ENCODE data around the gene GTF3C5. TPM values are rescaled to one million over a fixed set of nuclear protein-coding genes. Genes with fewer than 3 reads are reported as not detected.
A peak's percentile ranks its signal among the peaks of the same experiment; 100 is the strongest.

The GTF3C5 gene
- total and polyA plus RNA-seq, 9 of the 15 experiments (the other 6 are each of a cell fraction or from before 2014, with no cell fraction given) = 3.8 to 118 (median 83.7) TPM

GRCh38 chr9:133029994-133030316 lies 842 bp upstream of the GTF3C5 start (continued):
- TF ChIP-seq E2F5 (CRISPR knock-in tag; IDR thresholded peaks at IDR 0.05) (no peak), ELF1 (tag; IDR thresholded peaks at IDR 0.05) (no peak), ZNF24 (IDR thresholded peaks at IDR 0.05) (no peak), SOX6 (IDR thresholded peaks at IDR 0.05) (no peak), KLF10 (CRISPR knock-in tag; IDR thresholded peaks at IDR 0.05) (no peak), ASH1L (IDR thresholded peaks at IDR 0.05; ENCODE audit: borderline replicate concordance, low read depth, partially characterized antibody) (no peak), ZNF280A (IDR thresholded peaks at IDR 0.05; ENCODE audit: low read depth, partially characterized antibody) (no peak), DDX20 (tag; IDR thresholded peaks at IDR 0.05; ENCODE audit: low read depth) (no peak), ZBTB11 (CRISPR knock-in tag; IDR thresholded peaks at IDR 0.05) (0 out of 6 replicates have a peak, but pooled peaks of 1 of the 3 experiments have one; percentile 10), ZNF79 (CRISPR knock-in tag; IDR thresholded peaks at IDR 0.05; ENCODE audit: low read depth) (no peak), HDAC2 (IDR thresholded peaks at IDR 0.05) (0 out of 2 replicates have a peak, but pooled peaks have one; percentile 13), POLR2B (IDR thresholded peaks at IDR 0.05; ENCODE audit: low read depth, partially characterized antibody) (no peak), ARID4B (CRISPR knock-in tag; IDR thresholded peaks at IDR 0.05) (no peak), MTA2 (IDR thresholded peaks at IDR 0.05; ENCODE audit: low read depth) (no peak), ZBTB9 (CRISPR knock-in tag; IDR thresholded peaks at IDR 0.05) (0 out of 2 replicates have a peak, but pooled peaks have one; percentile 52), SMAD4 (CRISPR knock-in tag; conservative IDR thresholded peaks at IDR 0.05) (peak; percentile 11; the same call in 1 of the 2 replicates), BMI1 (IDR thresholded peaks at IDR 0.05; ENCODE audit: low read length) (no peak)
